ENCODE data around the gene LBR. TPM values are rescaled to one million over a fixed set of nuclear protein-coding genes. Genes with fewer than 3 reads are reported as not detected.
"Not testable (repeated sequence)": the region's sequence is repeated elsewhere in the genome, so short reads cannot be mapped to it uniquely, and the experiment has no call there.

The LBR gene
- total and polyA plus RNA-seq, 2 of the 4 experiments (the other 2 are of a cell fraction) = 21.3 to 24.9 TPM

- Histone ChIP-seq H3K9ac (ENCODE audit: low read depth, low read length) (no peak overlapping the region), H3K14ac (replicated peaks; ENCODE audit: low read depth, low read length) (no peak overlapping the region), H4K91ac (ENCODE audit: insufficient read depth, low read depth, low read length) (no peak overlapping the region), H3K36me3 (ENCODE audit: control insufficient read depth, insufficient read depth, low read length) (no peaks in the 10 kb centered on the region), H3K4me3 (ENCODE audit: insufficient read depth, low read depth, low read length) (no peak overlapping the region), H3K9me3 (ENCODE audit: control insufficient read depth, insufficient read depth, low read length) (no peaks in the 10 kb centered on the region), H2BK120ac (ENCODE audit: low read depth, low read length) (no peak overlapping the region), H3K27ac (ENCODE audit: insufficient read depth, low read length) (no peak overlapping the region), H4K5ac (ENCODE audit: low read depth, low read length) (no peak overlapping the region), H3K4me2 (ENCODE audit: low read depth, low read length) (no peak overlapping the region), H2AK9ac (replicated peaks; ENCODE audit: low read depth, low read length, poor library complexity) (no peak overlapping the region), H2BK20ac (ENCODE audit: low read depth, low read length) (no peak overlapping the region), H2AFZ (replicated peaks; ENCODE audit: low read length, poor library complexity) (no peak overlapping the region), H2BK5ac (ENCODE audit: low read depth, low read length, poor library complexity, severe bottlenecking) (no peak overlapping the region), H2AK5ac (ENCODE audit: low read depth, low read length) (no peak overlapping the region), H3K9me1 (ENCODE audit: insufficient read depth, low read length) (no peaks in the 10 kb centered on the region), H3K23ac (ENCODE audit: low read depth, low read length) (no peak overlapping the region), H4K20me1 (ENCODE audit: insufficient read depth, low read length) (no peaks in the 10 kb centered on the region), H4K8ac (ENCODE audit: low read depth in 2 of 2, low read length in 2 of 2) (no peak overlapping the region), H3K4ac (ENCODE audit: low read depth, low read length) (no peak overlapping the region), H3K18ac (ENCODE audit: low read depth, low read length) (no peak overlapping the region), H3K79me1 (ENCODE audit: low read depth in 1 of 2, low read length in 2 of 2) (no peaks in the 10 kb centered on the region), H3K27me3 (ENCODE audit: control insufficient read depth, insufficient read depth, low read length) (no peaks in the 10 kb centered on the region), H3K56ac (ENCODE audit: extremely low read depth, insufficient read depth, low read length) (no peak overlapping the region), H2BK15ac (ENCODE audit: low read depth, low read length) (no peak overlapping the region), H3K4me1 (ENCODE audit: control insufficient read depth, insufficient read depth, low read length) (no peaks in the 10 kb centered on the region)
- ATAC-seq (ENCODE audit: low read depth) (no peak), DNase-seq (peak; percentile 5)
- no peak for TF ChIP-seq MXI1 (IDR thresholded peaks at IDR 0.05; ENCODE audit: borderline replicate concordance, low read depth, low read length)
- no peak for TF ChIP-seq CHD1 (IDR thresholded peaks at IDR 0.05; ENCODE audit: low read depth, low read length)
- TF ChIP-seq FOS (IDR thresholded peaks at IDR 0.05; ENCODE audit: low read depth, low read length) = no peak
- no peak for TF ChIP-seq BHLHE40 (IDR thresholded peaks at IDR 0.05; ENCODE audit: low read depth, low read length)
- in situ Hi-C loops (cut with MboI; ENCODE audit: low sequenced_read_pairs) = no loop called here
- 64% methylated on average over 2 of the region's 4 CpGs; no CpG with 5 or more reads in 1 of the 2 experiments for WGBS, 2 experiments (ENCODE audit: extremely low coverage in 2 of 2, insufficient read length in 1 of 2)
- ChIA-PET POLR2A (ENCODE audit: unreplicated experiment) (interaction anchor here (0.6 kb wide), 1 partner anchor 687 kb away, joined by 5 read pairs; no protein-coding TSS in a partner anchor), CTCF (no interaction called here)
- BruUV-seq (replicated peaks) = no TSS peak
- dilution Hi-C loops (cut with HindIII; ENCODE audit: low sequenced_read_pairs, unreplicated experiment) = no loop called here
- intact Hi-C loops (cut with micrococcal nuclease) = no loop called here
Observed at GRCh38 chr1:225388372-225388771, 39.5 kb downstream of the LBR start.

GRCh38 chr1:225386860-225387259, 41.0 kb downstream of the LBR start:
- H3K18ac ChIP-seq (ENCODE audit: low read depth, low read length); H4K20me1 ChIP-seq (ENCODE audit: insufficient read depth, low read length); H3K9ac ChIP-seq (ENCODE audit: low read depth, low read length); H4K5ac ChIP-seq (ENCODE audit: low read depth, low read length); H3K27ac ChIP-seq (ENCODE audit: insufficient read depth, low read length); H3K9me3 ChIP-seq (ENCODE audit: control insufficient read depth, insufficient read depth, low read length); dilution Hi-C loops (cut with HindIII; ENCODE audit: low sequenced_read_pairs, unreplicated experiment); DNase-seq; H3K23ac ChIP-seq (ENCODE audit: low read depth, low read length); POLR2A ChIA-PET (ENCODE audit: unreplicated experiment); BruUV-seq (replicated peaks); H2AFZ ChIP-seq (replicated peaks; ENCODE audit: low read length, poor library complexity); H4K8ac ChIP-seq (ENCODE audit: low read depth in 2 of 2, low read length in 2 of 2); H4K91ac ChIP-seq (ENCODE audit: insufficient read depth, low read depth, low read length); CTCF ChIA-PET; H3K36me3 ChIP-seq (ENCODE audit: control insufficient read depth, insufficient read depth, low read length); in situ Hi-C loops (cut with MboI; ENCODE audit: low sequenced_read_pairs); intact Hi-C loops (cut with micrococcal nuclease); H2BK5ac ChIP-seq (ENCODE audit: low read depth, low read length, poor library complexity, severe bottlenecking); H3K27me3 ChIP-seq (ENCODE audit: control insufficient read depth, insufficient read depth, low read length); H3K9me1 ChIP-seq (ENCODE audit: insufficient read depth, low read length); ATAC-seq (ENCODE audit: low read depth); H3K79me1 ChIP-seq (ENCODE audit: low read depth in 1 of 2, low read length in 2 of 2); H2AK5ac ChIP-seq (ENCODE audit: low read depth, low read length); H2BK120ac ChIP-seq (ENCODE audit: low read depth, low read length); H3K56ac ChIP-seq (ENCODE audit: extremely low read depth, insufficient read depth, low read length); H3K4ac ChIP-seq (ENCODE audit: low read depth, low read length); H3K4me2 ChIP-seq (ENCODE audit: low read depth, low read length); H3K4me3 ChIP-seq (ENCODE audit: insufficient read depth, low read depth, low read length); H3K14ac ChIP-seq (replicated peaks; ENCODE audit: low read depth, low read length); H3K4me1 ChIP-seq (ENCODE audit: control insufficient read depth, insufficient read depth, low read length); H2BK20ac ChIP-seq (ENCODE audit: low read depth, low read length); H2BK15ac ChIP-seq (ENCODE audit: low read depth, low read length); H2AK9ac ChIP-seq (replicated peaks; ENCODE audit: low read depth, low read length, poor library complexity): not testable (repeated sequence)
- WGBS, 2 experiments (ENCODE audit: extremely low coverage in 2 of 2, insufficient read length in 1 of 2) = no CpG with 5 or more reads among the region's 3 CpGs

Data from IMR-90 (cell line).